NCI-H345 treated with DMSO at 0.1 percent for 48 hours (cell line): ENCODE results near the gene L3MBTL2.

Experiments
- DNase-seq: peaks from one replicate; lab custom pipeline; 2025; ENCODE audit not compliant: unreplicated experiment; lab: John Stamatoyannopoulos, UW

The L3MBTL2 gene

DNA sequence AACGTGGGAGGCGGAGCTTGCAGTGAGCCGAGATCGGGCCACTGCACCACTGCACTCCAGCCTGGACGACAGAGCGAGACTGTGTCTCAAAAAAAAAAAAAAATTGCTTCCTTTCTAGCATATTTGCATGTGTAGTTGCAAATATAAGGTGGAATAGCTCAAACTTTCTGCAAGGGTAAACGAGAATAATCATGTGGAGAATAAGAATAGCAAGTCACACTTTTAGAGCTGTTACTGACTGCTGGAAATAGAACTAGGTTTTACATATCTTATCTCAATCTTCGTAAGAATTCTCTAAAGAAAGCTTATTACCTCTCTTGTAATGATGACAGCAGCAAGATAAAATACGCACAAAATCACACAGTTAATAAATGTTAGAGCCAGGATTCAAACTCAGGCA, 1.6 kb downstream of the L3MBTL2 start:
- DNase-seq, result no peak

DNA sequence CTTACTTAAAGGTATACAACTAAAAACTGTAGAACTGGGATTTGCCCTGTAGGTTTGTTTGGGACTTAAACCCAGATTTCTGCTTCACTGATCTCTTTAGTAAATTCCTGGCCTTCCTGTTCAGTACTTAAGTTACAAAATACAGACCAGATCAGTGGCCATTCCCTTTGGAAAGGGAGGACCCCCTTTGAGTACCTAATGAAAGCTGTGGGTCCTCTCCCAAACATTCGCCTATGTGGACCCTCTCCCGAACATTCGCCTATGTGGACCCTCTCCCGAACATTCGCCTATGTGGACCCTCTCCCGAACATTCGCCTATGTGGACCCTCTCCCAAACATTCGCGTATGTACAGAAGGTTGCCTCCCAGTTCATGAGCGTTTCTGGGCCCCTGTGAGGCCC, 10.3 kb downstream of the L3MBTL2 start:
- no peak for DNase-seq

DNA sequence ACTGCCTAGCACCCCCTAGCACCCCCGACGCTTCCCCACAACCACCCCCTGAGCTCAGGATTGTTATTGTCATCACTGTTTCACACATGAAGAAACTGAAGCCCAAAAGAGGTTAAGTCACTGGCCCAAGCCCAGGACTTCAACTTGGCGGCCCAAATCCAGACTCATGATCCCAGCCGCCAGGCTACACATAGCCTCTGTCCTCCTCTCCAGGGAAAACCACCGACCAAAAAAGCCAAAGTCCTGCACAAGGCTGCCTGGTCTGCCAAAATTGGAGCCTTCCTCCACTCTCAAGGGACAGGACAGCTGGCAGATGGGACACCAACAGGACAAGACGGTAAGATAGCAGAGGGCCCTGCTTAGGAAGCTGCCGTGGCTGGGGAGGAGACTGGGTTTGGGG, 10.8 kb downstream of the L3MBTL2 start:
- no peak for DNase-seq

DNA sequence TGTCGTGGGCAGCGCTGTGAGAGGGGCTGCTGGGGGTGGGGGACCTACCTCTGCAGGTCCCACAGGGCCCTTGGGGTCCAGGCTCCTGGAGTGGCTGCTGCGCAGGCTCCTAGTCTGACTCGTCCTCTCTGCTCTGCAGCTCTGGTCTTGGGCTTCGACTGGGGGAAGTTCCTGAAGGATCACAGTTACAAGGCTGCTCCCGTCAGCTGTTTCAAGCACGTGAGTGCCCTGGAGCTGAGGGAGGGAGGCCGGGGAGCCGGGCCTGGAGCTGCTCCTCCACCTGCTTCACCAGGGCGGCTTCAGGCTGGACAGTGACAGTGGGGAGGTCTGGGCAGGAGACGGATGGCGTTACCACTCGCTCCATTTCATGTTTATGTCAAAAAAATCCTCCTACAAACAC, 11.9 kb downstream of the L3MBTL2 start:
- no peak for DNase-seq

DNA sequence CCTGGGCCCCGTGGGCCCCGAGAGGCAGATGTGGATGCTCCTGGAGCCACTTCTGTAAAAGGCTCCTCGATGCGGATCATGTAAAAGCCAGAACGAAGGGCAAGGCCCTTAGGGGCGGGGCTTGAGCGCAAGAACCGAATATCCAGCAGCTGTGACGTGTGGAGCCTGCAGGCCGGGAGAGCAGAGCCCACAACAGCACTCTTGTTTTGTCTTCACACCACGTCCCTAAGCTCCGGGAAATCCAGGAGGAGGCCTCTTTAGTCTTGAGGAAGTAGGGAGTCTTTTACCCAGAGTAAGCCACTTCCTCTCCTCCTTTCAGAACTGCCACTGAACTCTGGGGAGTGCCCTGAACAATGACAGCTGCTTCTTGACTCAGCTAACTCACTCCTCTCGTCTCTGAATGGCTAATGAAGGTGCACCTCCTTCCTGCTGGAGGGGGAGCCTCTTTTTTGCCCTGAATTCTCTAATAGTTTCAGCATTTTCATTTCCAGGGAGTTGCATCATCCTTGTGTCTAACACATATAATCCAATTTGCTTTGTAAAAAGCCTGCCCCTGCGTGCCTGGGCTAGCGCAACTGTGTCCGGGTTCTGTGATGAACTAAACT, 12.5 kb downstream of the L3MBTL2 start:
- no peak for DNase-seq

DNA sequence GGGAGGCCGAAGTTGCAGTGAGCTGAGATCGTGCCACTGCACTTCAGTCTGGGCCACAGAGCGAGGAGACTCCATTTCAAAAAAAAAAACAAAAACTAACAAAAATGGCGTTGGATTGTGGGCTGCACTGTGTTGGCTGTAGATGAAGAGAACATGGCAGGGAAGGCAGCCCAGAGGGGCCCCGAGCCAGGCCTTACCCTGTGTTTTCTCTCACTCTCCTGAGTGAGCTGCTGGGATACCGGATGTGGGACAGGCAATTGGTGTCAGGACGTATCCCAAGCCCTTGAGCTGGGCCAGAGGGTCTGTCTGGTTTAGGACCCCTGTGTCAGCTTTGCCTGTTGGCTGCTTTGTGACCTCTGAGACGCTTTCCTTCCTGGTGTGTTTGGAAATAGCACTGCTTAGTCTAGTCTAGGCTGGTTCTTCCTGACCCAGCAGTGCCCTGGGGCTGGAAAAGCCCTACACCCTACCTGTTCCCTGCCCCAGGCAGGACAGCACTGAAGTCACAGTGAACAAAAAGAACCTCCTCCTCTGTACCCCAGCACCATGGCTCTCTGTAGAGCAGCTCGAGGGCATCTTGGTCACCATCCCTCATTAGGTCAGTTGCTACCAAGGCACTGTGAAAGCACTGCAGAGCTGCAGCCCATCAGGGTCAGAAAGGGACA, 17.9 kb downstream of the L3MBTL2 start:
- no peak for DNase-seq

DNA sequence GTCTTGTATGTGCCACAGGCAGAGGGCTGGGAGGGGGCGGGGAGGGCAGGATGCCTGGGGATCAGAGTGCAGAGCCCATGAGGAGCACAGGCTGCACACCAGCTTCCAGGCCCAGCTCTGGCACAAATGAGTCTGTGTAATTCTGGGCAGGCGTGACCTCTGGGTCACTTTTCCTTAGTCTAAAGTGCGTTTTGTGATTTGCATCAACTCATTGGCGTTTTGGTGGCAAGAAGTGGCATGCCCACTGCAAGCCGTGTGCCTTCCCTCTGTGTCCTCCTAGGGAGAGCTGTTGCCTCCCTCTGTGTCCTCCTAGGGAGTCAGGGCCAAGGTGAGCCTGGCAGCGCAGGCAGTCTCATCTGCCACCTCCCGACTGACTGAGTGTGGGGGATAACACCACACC, 18.4 kb downstream of the L3MBTL2 start:
- no peak for DNase-seq

DNA sequence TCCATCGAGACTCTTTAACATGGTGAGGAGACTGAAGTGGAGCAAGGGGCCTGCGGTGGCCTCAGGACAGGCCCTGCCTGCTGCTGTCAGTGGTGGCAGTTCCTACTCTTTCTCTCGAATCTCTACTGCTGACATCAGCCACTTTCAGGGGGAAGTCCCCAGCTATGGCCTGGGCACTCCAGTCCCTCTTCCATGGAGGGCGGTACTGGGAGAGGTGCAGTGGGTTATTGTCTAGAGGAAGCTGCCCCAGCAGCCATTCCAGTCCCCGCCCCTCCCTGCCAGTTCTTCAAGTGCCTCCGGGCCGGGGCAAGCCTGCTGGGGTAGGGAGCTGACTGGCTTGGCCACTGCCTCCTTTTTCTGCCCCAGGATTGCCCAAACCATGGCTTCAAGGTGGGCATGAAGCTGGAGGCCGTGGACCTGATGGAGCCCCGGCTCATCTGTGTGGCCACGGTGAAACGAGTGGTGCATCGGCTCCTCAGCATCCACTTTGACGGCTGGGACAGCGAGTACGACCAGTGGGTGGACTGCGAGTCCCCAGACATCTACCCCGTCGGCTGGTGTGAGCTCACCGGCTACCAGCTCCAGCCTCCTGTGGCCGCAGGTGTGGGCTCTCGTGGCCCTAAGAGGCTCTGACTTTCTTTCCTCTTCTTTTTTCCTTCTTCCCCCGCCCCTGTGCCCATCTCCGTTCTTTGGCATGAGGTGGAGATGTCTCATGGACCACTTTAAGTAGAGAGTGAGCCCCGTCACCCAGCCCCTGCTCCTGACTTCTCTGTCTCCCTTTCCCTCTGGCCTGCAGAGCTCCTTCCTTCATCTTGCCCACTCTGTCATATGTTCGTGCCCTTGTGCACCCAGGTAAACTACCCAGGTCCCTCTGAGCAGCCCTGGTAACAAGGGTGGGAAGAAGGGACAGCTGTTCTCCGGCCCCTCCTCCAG, 21.9 kb downstream of the L3MBTL2 start:
- no peak for DNase-seq

DNA sequence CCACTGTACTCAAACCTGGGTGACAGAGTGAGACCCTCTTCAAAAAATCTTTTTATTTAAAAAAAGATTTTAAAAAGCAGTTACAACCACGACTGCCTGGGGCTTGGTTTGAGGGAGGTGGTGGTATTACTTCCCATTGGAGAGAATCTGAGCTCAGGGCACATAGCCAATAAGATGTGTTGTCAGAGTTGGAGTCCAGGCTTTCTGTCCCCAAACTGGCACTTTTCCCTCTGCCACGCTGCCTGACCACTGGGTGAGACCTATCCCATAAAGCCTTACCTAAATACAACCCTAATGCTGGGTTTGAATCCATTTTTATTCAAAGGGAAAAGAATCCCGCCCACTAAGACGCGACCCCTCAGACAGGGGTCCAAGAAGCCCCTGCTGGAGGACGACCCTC, 24.1 kb downstream of the L3MBTL2 start:
- no peak for DNase-seq

DNA sequence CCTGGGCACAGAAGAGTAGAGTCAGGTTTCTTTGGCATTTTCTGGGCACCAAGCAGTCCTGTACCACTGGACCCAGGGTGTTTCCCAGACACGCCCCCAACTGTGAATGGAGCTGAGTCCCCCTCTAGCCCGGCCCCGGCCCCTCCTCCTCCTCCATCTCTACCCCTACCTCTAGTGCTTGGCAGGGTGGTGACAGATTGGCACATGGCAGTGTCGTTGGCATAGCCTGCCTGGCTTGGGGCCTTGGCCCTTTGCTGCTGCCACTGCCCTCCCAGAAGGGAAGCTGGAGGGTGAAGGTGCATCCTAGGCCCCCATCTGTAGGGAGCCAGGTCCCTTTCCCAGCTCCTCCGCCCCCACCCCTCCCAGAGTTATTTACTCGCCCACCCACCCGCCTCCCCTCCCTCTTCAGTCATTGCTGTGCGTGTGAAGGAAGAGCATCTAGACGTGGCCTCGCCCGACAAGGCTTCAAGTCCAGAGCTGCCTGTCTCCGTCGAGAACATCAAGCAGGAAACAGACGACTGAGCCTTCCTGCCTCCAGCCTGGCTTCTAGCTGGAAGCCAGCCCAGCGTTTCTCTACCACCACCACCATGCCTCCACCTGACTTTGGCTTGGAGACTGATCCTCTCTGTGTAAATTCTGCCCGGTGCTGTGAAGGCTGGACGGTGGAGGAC, 24.8 kb downstream of the L3MBTL2 start:
- no peak for DNase-seq

DNA sequence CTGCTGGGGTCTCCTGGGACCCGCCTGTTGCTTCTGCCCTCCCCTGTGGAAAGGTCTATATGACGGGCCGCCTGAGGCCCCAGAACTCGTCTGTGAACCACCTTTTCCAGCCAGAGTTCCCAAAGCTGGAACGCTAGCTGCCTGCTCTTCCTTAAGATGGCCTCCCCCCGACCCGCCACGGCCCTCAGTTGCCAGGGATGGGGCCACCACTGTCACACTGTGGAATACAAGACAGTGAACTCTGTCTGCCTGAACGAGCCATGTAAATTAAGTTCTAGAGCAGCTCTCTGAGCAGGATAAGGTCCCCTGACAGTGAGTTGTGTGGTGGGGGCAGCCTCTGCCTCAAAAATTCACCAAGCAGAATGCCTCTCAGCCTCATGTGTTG, 25.3 kb downstream of the L3MBTL2 start:
- no peak for DNase-seq

DNA sequence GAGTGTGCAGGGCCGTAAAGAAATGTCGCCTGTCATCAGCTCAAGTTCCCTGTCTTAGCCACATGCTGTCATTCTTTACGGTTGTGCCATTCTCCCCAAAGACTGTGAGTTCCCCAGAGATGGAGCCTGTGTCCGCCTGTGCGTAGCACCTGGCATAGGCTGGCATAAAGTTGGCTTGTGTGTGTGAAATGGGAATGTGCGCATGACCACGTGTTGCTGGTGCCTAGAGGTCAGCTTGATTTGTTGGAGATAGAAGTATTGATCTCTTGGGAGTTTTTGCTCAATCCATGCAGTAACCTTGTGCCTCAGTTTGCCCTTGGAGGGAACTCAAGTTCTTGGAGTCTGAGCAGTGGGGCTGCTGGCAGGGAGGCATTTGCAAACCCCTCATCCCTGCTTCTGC, 26.3 kb downstream of the L3MBTL2 start:
- DNase-seq, result no peak

DNA sequence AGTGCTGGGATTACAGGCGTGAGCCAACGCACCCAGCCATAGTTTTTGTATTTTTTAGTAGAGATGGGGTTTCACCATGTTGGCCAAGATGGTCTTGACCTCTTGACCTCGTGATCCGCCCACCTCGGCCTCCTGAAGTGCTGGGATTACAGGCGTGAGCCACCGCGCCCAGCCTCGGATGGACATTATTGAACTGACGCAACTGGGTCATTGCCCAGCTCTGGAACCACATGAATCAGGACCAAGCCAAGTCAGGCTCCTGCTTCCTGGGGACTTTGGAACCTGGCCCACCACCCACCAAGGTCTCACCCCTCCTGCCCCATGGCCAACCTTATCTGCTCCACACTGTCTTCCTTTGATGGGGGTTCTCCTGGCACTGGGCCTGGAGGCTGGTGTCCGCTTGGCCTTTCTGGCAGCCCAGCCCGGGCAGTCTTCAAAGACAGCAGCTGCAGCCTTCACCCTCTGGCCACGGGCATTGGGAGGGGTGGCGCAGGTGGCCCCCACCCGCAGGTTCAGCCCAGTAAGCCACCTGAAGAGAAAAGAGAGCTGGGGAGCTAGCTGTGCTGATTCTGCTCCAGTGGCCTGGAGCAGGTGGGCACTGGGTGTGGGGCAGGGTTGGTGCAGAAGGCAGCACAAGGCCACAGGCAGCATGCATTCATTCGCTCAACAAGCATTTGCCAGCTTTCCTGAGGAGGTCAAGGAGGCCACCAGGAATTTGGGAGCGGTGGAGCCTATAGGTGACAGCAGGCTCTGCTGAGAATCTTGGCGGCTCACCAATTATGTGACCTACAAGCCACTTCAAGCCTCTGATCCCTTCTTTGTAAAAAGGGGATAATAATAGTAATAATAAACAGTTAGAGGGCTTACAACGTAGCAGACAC, 29.9 kb downstream of the L3MBTL2 start:
- no peak for DNase-seq

DNA sequence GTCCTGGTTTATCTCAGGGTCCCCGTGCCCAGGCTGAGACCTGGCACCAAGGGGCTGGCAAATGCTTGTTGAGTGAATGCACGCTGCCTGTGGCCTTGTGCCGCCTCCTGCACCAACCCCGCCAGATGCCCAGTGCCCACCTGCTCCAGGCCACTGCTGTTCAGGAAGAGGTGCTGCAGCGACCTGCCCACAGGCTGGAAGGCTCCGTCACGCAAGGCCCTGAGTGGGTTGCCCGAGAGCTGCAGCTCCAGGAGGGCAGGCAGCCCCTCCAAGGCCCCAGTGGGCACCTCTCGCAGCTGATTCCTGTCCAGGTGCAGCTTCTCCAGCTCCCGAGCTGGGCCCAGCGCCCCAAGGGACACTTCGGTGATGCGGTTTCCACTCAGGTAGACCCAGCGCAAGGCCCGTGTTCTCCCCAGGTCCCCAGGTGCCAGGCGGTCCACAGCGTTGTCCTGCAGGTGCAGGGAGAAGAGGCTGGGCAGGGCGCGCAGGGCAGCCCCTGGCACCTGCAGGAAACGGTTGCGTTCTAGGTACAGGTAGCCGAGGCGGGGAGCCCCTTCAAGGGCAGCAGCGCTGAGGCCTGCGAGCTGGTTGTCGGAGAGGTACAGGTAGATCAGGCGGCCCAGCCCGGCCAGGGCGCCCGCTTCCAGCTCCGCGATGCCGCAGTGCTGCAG, 32.1 kb downstream of the L3MBTL2 start:
- DNase-seq, result no peak

DNA sequence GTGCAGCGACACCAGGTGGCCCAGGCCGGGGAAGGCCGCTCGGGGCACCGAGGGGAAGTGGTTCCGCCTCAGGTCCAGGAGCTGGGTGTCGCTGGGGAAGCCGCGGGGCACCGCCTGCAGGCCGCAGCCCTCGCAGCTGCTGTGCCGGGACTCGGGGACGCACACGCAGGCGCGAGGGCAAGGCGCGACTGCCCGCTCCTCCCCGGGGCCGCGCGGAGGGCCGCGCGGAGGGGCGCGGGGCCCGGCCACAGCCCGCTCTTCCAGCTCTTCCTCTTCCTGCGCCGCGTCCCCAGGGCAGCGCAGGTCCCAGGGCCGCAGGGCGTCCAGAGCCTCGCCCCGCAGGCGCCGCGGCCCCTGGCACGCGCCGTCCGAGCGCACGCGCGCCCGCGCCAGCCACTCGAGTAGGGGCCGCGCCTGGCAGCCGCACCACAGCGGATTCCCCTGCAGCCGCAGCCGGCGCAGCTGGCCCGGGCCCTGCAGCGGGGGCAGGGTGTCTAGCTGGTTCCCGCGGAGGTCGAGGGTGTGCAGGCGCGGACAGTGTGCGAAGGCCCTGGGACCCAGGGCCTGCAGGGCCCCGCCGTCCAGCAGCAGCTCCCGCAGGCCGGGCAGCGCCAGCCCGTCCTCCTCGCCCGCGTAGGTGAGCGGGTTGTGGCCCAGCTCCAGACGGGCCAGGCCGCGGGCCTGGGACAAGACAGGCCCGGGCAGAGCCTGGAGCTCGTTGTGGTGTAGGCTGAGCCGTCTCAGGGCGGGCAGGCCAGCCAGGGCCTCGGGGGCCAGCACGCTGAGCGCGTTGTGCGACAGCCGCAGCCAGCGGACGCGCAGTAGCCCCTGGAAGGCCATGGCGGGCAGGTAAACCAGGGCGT, 32.8 kb downstream of the L3MBTL2 start:
- DNase-seq, result no peak

DNA sequence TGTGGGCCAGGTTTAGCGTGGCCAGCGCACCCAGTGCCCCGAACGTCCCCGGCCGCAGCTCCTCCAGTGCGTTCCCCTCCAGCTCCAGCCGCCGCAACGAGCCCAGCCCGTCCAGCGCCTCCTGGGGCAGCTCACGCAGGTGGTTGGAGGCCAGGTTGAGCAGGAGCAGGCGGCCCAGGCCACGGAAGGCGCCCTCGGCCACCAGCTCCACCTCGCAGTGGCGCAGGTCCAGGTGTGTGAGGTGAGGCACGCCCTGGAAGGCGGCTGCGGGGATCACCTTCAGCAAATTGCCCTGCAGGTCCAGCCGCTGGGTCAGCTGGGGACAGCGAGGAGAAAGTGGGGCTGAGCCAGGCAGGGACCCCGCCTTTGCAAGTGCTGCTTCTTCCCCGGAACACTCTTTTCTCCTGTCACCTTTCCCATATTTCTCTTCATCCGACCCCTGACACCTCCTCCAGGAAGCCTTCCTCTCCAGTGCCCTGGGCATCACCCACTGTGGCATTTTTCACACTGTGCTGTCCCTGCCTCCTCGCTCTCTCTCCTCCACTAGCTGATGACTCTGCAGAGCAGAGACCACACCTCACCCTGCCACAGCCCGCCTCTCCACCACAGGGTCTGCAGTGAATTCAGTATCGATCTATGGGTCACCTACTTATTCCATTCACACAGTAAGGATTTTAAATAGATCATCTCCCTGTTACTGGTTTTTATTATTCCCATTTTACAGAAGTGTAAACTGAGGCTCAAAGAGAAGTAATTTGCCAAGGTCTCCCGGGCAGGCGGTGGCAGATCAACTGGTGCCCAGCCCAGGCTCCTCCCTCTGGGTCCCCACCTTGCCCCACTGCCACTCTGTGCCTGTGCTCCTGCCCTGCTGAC, 33.7 kb downstream of the L3MBTL2 start:
- DNase-seq, result no peak

DNA sequence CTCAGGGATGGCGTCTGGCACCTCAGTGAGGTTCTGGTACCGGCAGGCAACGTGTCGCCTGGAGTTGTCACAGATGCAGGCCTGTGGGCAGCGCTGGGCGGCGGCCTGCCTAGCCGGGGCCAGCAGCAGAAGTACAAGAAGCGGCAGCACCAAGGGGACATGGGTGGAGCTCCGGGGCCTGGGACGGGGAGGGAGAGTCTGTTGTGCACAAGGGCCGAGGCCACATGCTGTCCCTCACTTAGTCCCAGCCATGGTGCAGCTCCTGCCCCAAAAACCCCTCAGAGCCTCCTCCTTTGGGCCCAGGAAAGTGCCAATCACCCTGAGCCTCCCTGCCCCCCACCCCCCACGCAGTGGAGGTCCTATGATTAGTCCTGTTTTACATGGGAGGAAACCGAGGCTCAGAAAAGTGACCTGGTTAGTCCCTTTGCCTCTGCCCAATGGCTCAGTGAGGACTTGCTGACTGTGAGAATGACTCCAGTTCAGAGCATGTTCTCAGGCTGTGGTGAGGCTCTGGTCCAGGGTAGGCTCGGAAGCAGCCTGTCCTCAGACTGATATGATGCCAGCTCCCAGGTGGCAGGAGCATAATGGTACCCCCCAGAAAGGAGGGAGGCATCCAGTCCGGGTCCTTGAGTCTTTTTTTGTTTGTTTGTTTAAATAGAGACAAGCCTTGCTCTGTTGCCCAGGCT, 34.5 kb downstream of the L3MBTL2 start:
- DNase-seq, result no peak
